PFSK-1 (cell line): ENCODE data around the gene KIF26A.

Source experiments
- FOXP2 ChIP-seq: optimal IDR thresholded peaks from 2 replicates; pipeline ENCODE3; 2011; ENCODE audit warnings: borderline replicate concordance, control low read depth, inconsistent platforms; ENCODE audit not compliant: insufficient read depth; ENCODE audit errors: extremely low read length, extremely low read depth
- POLR2AphosphoS5 ChIP-seq: IDR thresholded peaks from 2 replicates; pipeline ENCODE4 v1.6.1; 2012; ENCODE audit warnings: low read depth, mild to moderate bottlenecking, control low read depth, low read length, moderate library complexity
- SIN3A ChIP-seq: IDR thresholded peaks from 2 replicates; pipeline ENCODE4 v1.6.1; 2012; ENCODE audit warnings: mild to moderate bottlenecking, low read length, moderate library complexity, borderline replicate concordance; ENCODE audit not compliant: insufficient read depth
- TAF1 ChIP-seq: IDR thresholded peaks from 2 replicates; pipeline ENCODE4 v1.6.1; 2012; ENCODE audit warnings: low read length, control low read depth, borderline replicate concordance; ENCODE audit not compliant: insufficient read depth
- TF ChIP-seq, protein P1 (sequence below), 2 experiments: IDR thresholded peaks; 2 replicates each; pipeline versions ENCODE4 v1.6.1 to v1.8.0; 2011 to 2012; ENCODE audit warnings: low read depth in 2 of 2, low read length in 2 of 2, control low read depth in 1 of 2, inconsistent platforms in 1 of 2, mild to moderate bottlenecking in 1 of 2, moderate library complexity in 1 of 2; ENCODE audit not compliant: insufficient read depth in 1 of 2

DNA sequence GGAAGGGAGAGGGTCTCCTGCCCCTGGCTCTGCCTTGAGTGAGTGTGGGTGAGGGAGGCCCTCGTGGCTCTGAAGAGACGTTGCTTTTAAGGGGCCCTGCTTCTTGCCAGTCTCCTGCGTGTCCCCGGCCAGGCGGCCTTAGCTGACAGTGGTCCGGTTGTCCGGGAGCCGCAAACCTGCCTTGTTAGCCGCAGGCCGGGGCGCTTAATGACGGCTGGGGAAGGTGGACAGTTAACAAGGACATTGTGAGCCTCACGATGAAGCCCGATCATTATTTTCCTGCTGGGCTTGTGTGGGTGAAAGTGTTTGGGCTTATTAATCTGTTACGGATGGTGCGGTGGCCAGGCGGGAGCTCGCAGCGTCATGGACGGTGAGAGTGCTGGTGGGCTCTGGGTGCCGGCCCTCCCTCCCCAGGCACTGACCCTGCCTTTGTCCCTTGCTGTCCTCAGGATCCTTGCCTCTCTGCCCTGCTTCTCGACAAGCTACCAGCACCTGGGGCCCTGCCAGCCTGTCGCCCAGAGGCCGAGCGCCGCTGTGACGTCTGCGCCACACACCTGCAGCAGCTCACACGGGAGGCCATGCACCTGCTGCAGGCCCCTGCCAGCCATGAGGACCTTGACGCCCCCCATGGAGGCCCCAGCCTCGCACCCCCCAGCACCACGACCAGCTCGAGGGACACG lies 13.3 kb downstream of the KIF26A start:
- no peak for TF ChIP-seq POLR2AphosphoS5
- TF ChIP-seq, protein P1, sequence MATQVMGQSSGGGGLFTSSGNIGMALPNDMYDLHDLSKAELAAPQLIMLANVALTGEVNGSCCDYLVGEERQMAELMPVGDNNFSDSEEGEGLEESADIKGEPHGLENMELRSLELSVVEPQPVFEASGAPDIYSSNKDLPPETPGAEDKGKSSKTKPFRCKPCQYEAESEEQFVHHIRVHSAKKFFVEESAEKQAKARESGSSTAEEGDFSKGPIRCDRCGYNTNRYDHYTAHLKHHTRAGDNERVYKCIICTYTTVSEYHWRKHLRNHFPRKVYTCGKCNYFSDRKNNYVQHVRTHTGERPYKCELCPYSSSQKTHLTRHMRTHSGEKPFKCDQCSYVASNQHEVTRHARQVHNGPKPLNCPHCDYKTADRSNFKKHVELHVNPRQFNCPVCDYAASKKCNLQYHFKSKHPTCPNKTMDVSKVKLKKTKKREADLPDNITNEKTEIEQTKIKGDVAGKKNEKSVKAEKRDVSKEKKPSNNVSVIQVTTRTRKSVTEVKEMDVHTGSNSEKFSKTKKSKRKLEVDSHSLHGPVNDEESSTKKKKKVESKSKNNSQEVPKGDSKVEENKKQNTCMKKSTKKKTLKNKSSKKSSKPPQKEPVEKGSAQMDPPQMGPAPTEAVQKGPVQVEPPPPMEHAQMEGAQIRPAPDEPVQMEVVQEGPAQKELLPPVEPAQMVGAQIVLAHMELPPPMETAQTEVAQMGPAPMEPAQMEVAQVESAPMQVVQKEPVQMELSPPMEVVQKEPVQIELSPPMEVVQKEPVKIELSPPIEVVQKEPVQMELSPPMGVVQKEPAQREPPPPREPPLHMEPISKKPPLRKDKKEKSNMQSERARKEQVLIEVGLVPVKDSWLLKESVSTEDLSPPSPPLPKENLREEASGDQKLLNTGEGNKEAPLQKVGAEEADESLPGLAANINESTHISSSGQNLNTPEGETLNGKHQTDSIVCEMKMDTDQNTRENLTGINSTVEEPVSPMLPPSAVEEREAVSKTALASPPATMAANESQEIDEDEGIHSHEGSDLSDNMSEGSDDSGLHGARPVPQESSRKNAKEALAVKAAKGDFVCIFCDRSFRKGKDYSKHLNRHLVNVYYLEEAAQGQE (IDR thresholded peaks at IDR 0.05; ENCODE audit: insufficient read depth in 1 of 2, low read depth in 2 of 2, low read length in 2 of 2): no peak
- TF ChIP-seq TAF1: no peak
- no peak for TF ChIP-seq FOXP2
- no peak for TF ChIP-seq SIN3A
